ENCODE measurements around the gene NAB1. TPM values are rescaled to one million over a fixed set of nuclear protein-coding genes. Genes with fewer than 3 reads are reported as not detected.

Gene NAB1
- total RNA-seq, 1 donor from 2014 or later: 39.9 TPM

DNA sequence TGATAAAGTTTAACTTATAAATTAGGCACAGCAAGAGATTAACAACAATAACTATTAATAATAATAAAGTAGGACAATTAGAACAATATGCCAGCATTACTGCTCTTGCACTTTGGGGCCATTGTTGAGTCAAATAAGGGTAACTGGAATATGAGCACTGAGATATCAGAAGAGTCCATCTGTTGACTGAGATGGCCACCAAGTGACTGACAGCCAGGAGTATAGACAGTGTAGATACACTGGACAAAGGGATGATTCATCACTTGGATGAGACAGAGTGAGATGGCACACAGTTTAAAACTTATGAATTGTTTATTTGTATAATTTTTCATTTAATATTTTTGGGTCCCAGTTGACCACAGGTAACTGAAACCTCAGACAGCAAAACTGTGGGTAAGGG lies 20.0 kb downstream of the NAB1 start:
- no peaks in the 10 kb centered on the region for H3K27me3 ChIP-seq (ENCODE audit: low read depth)
- DNase-seq (no peak), ATAC-seq (no peak)
- H3K4me3 ChIP-seq: no peak overlapping the region
- H3K4me1 ChIP-seq: peaks cover 1% of the 10 kb centered on the region
- H3K36me3 ChIP-seq: peaks cover 36% of the 10 kb centered on the region
- H3K27ac ChIP-seq: no peak overlapping the region
- no peaks in the 10 kb centered on the region for H3K9me3 ChIP-seq
- TF ChIP-seq, protein P1, sequence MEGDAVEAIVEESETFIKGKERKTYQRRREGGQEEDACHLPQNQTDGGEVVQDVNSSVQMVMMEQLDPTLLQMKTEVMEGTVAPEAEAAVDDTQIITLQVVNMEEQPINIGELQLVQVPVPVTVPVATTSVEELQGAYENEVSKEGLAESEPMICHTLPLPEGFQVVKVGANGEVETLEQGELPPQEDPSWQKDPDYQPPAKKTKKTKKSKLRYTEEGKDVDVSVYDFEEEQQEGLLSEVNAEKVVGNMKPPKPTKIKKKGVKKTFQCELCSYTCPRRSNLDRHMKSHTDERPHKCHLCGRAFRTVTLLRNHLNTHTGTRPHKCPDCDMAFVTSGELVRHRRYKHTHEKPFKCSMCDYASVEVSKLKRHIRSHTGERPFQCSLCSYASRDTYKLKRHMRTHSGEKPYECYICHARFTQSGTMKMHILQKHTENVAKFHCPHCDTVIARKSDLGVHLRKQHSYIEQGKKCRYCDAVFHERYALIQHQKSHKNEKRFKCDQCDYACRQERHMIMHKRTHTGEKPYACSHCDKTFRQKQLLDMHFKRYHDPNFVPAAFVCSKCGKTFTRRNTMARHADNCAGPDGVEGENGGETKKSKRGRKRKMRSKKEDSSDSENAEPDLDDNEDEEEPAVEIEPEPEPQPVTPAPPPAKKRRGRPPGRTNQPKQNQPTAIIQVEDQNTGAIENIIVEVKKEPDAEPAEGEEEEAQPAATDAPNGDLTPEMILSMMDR (IDR thresholded peaks at IDR 0.05): no peak
- intact Hi-C loops (cut with DNase I): no loop called here

DNA sequence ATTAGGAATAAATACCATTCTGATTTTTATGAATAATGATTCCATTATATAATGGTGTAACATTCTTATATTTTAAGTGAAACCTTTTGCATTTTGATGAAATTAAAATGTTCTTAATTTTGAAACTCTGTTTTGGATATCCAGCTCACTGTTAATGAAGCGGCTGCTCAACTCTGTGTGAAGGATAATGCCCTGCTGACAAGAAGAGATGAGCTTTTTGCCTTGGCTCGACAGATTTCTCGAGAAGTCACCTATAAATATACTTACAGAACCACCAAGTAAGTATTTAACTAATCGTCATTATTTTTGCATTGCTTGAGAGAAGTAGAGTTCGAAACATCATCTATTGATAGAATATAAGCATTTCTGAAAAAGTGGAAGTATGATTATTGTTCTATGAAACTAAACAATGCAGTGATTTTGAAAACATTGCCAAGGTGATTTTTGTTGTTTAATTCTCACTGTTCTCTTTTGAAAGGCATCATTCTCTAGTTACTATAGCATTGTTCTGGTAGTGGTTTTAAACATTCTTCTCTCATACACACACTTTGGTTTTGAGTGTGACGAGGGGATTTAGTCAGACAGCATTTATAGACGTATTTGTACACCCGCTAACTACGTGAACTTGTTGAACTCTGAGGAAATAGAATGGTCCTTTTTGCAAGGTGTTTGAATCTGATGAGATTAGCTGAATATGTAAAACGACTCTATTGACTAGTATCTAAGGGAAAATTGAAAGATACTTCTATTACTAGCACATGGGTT lies 21.5 kb downstream of the NAB1 start:
- no peak overlapping the region for H3K4me3 ChIP-seq
- DNase-seq (no peak), ATAC-seq (no peak)
- TF ChIP-seq, protein P1 (IDR thresholded peaks at IDR 0.05): no peak
- intact Hi-C loops (cut with DNase I): no loop called here
- H3K27ac ChIP-seq: no peak overlapping the region
- H3K9me3 ChIP-seq: no peaks in the 10 kb centered on the region
- no peaks in the 10 kb centered on the region for H3K4me1 ChIP-seq
- H3K27me3 ChIP-seq (ENCODE audit: low read depth): no peaks in the 10 kb centered on the region
- H3K36me3 ChIP-seq: peaks cover 50% of the 10 kb centered on the region

GRCh38 chr2:190674966-190675650 lies 26.2 kb downstream of the NAB1 start:
- H3K27ac ChIP-seq: no peak overlapping the region
- ATAC-seq (no peak), DNase-seq (no peak)
- peaks cover 50% of the 10 kb centered on the region for H3K36me3 ChIP-seq
- TF ChIP-seq, protein P1 (IDR thresholded peaks at IDR 0.05): no peak
- H3K4me3 ChIP-seq: no peak overlapping the region
- no peaks in the 10 kb centered on the region for H3K4me1 ChIP-seq
- H3K9me3 ChIP-seq: no peaks in the 10 kb centered on the region
- H3K27me3 ChIP-seq (ENCODE audit: low read depth): no peaks in the 10 kb centered on the region
- intact Hi-C loops (cut with DNase I): no loop called here

- TF ChIP-seq, protein P1 (IDR thresholded peaks at IDR 0.05): no peak
- intact Hi-C loops (cut with DNase I): no loop called here
- Histone ChIP-seq H3K4me3 (no peak overlapping the region), H3K27ac (no peak overlapping the region), H3K4me1 (no peaks in the 10 kb centered on the region), H3K36me3 (peaks cover 30% of the 10 kb centered on the region), H3K9me3 (no peaks in the 10 kb centered on the region), H3K27me3 (ENCODE audit: low read depth) (no peaks in the 10 kb centered on the region)
- ATAC-seq: no peak
- DNase-seq: no peak
Measured at GRCh38 chr2:190677255-190677654, 28.4 kb downstream of the NAB1 start.

DNA sequence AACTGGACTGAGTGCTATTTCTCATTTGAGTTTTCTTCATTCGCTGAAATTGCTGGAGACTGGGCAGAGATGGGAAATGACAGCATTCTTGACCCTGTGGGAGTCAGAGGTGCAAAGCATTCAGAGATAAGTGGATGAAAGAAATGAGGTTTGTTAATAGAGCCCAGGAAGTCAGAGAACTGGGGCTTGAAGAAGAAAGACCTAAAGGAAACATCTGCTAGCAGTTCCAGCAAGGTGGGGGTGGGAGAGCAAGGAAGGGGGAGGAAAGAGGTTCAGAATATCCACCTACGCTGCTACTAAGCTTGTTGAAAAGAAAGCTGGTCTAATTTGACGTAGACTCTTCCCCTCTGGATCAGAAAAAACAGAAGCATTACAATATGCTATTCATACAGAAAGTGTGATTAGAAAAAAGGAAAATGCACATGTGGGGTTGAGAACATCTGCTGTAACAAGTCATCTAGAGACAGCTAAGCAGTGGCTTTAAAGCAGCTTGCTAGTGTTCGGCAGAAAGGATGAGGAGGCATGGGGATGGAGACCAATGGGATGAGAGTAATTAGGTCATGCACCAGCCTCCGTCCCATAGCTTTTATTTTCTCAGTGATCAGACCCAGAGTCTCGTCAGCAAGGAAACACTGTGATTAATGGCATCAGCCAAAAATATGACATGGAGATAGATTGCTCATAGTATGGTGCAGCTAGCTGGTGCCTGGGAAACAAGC lies 29.7 kb downstream of the NAB1 start:
- Histone ChIP-seq H3K4me1 (no peaks in the 10 kb centered on the region), H3K4me3 (no peak overlapping the region), H3K9me3 (no peaks in the 10 kb centered on the region), H3K27me3 (ENCODE audit: low read depth) (no peaks in the 10 kb centered on the region), H3K27ac (no peak overlapping the region), H3K36me3 (peaks cover 18% of the 10 kb centered on the region)
- intact Hi-C loops (cut with DNase I): no loop called here
- DNase-seq (no peak), ATAC-seq (no peak)
- TF ChIP-seq, protein P1 (IDR thresholded peaks at IDR 0.05): no peak

All from lower lobe of right lung (tissue), 2 donors.